SK-N-SH treated with all-trans-retinoic acid at 6 μM for 48 hours (cell line): Measurements from ENCODE around the gene NME9.

Source experiments
- CSDC2 ChIP-seq: fragments of 250-450 bp; sonication (Bioruptor Pico); IDR thresholded peaks from 2 replicates; pipeline ENCODE4 v1.5.0; 2020; ENCODE audit warnings: mild to moderate bottlenecking, moderate library complexity
- ESRRG ChIP-seq: fragments of 250-450 bp; sonication (Bioruptor Pico); IDR thresholded peaks from 2 replicates; pipeline ENCODE4 v1.6.1; 2021; ENCODE audit warnings: mild to moderate bottlenecking
- ISL1 ChIP-seq: fragments of 250-450 bp; sonication (Bioruptor Pico); IDR thresholded peaks from 2 replicates; pipeline ENCODE4 v2.1.2; 2022; ENCODE audit warnings: mild to moderate bottlenecking, moderate library complexity
- OSR1 ChIP-seq: fragments of 250-450 bp; sonication (Bioruptor Pico); IDR thresholded peaks from 2 replicates; pipeline ENCODE4 v1.8.0; 2022; ENCODE audit warnings: moderate library complexity, mild to moderate bottlenecking, inconsistent platforms
- RARB ChIP-seq: fragments of 250-450 bp; sonication (Bioruptor Pico); IDR thresholded peaks from 2 replicates; pipeline ENCODE4 v1.8.0; 2021; ENCODE audit warnings: mild to moderate bottlenecking, moderate library complexity
- SNAI2 ChIP-seq: fragments of 250-450 bp; sonication (Bioruptor Pico); IDR thresholded peaks from 2 replicates; pipeline ENCODE4 v1.5.0; 2020; ENCODE audit warnings: mild to moderate bottlenecking, moderate library complexity
- ZC3H10 ChIP-seq: fragments of 250-450 bp; sonication (Bioruptor Pico); IDR thresholded peaks from 2 replicates; pipeline ENCODE4 v1.5.1; 2021; ENCODE audit warnings: mild to moderate bottlenecking, moderate library complexity
- ZFP3 ChIP-seq: fragments of 250-450 bp; sonication (Bioruptor Pico); IDR thresholded peaks from 2 replicates; pipeline ENCODE4 v1.5.0; 2020; ENCODE audit warnings: mild to moderate bottlenecking, moderate library complexity
- ZNF70 ChIP-seq: fragments of 450-650 bp; formaldehyde crosslinking; IDR thresholded peaks from 2 replicates; pipeline ENCODE4 v1.5.0; 2020; ENCODE audit warnings: mild to moderate bottlenecking, moderate library complexity
- TF ChIP-seq, protein P1 (sequence below): fragments of 250-450 bp; sonication (Bioruptor Pico); IDR thresholded peaks from 2 replicates; pipeline ENCODE4 v1.5.0; 2020; ENCODE audit warnings: mild to moderate bottlenecking, moderate library complexity
- TF ChIP-seq, protein P2 (sequence below): fragments of 250-450 bp; sonication (Bioruptor Pico); IDR thresholded peaks from 2 replicates; pipeline ENCODE4 v1.5.1; 2021; ENCODE audit warnings: mild to moderate bottlenecking, moderate library complexity
- TF ChIP-seq, protein P3 (sequence below): fragments of 250-450 bp; sonication (Bioruptor Pico); IDR thresholded peaks from 2 replicates; pipeline ENCODE4 v1.8.0; 2020; ENCODE audit warnings: mild to moderate bottlenecking, moderate library complexity, borderline replicate concordance

DNA sequence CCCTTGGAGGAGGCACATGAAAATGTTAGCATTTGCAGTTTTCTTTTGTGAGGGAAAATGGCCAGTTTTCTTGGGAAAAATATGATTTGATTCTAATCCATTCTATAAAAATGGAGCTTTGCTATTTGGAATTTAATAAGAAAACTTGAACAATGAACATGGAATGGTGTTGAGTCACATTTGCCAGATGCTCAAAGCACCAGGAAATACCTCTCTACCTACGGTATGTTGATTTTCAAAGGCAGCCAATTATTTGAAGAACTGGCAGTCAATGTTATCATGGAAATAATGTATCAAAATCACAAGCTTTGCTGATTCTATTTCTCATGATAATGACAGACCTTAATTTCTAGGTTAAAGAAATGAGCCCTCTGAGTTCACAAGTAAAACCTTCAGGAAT lies 14.9 kb downstream of the NME9 start:
- TF ChIP-seq SNAI2 (CRISPR knock-in tag) = no peak
- no peak for TF ChIP-seq RARB (CRISPR knock-in tag)
- TF ChIP-seq, protein P1, sequence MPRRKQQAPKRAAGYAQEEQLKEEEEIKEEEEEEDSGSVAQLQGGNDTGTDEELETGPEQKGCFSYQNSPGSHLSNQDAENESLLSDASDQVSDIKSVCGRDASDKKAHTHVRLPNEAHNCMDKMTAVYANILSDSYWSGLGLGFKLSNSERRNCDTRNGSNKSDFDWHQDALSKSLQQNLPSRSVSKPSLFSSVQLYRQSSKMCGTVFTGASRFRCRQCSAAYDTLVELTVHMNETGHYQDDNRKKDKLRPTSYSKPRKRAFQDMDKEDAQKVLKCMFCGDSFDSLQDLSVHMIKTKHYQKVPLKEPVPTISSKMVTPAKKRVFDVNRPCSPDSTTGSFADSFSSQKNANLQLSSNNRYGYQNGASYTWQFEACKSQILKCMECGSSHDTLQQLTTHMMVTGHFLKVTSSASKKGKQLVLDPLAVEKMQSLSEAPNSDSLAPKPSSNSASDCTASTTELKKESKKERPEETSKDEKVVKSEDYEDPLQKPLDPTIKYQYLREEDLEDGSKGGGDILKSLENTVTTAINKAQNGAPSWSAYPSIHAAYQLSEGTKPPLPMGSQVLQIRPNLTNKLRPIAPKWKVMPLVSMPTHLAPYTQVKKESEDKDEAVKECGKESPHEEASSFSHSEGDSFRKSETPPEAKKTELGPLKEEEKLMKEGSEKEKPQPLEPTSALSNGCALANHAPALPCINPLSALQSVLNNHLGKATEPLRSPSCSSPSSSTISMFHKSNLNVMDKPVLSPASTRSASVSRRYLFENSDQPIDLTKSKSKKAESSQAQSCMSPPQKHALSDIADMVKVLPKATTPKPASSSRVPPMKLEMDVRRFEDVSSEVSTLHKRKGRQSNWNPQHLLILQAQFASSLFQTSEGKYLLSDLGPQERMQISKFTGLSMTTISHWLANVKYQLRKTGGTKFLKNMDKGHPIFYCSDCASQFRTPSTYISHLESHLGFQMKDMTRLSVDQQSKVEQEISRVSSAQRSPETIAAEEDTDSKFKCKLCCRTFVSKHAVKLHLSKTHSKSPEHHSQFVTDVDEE (CRISPR knock-in tag) = no peak
- TF ChIP-seq, protein P2, sequence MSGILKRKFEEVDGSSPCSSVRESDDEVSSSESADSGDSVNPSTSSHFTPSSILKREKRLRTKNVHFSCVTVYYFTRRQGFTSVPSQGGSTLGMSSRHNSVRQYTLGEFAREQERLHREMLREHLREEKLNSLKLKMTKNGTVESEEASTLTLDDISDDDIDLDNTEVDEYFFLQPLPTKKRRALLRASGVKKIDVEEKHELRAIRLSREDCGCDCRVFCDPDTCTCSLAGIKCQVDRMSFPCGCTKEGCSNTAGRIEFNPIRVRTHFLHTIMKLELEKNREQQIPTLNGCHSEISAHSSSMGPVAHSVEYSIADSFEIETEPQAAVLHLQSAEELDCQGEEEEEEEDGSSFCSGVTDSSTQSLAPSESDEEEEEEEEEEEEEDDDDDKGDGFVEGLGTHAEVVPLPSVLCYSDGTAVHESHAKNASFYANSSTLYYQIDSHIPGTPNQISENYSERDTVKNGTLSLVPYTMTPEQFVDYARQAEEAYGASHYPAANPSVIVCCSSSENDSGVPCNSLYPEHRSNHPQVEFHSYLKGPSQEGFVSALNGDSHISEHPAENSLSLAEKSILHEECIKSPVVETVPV (CRISPR knock-in tag) = no peak
- TF ChIP-seq ISL1 (CRISPR knock-in tag) = no peak
- TF ChIP-seq ZNF70 = no peak
- no peak for TF ChIP-seq ESRRG (CRISPR knock-in tag)
- TF ChIP-seq ZFP3 (CRISPR knock-in tag) = no peak
- TF ChIP-seq OSR1 (CRISPR knock-in tag) = no peak
- no peak for TF ChIP-seq ZC3H10
- TF ChIP-seq CSDC2 (CRISPR knock-in tag) = no peak
- TF ChIP-seq, protein P3, sequence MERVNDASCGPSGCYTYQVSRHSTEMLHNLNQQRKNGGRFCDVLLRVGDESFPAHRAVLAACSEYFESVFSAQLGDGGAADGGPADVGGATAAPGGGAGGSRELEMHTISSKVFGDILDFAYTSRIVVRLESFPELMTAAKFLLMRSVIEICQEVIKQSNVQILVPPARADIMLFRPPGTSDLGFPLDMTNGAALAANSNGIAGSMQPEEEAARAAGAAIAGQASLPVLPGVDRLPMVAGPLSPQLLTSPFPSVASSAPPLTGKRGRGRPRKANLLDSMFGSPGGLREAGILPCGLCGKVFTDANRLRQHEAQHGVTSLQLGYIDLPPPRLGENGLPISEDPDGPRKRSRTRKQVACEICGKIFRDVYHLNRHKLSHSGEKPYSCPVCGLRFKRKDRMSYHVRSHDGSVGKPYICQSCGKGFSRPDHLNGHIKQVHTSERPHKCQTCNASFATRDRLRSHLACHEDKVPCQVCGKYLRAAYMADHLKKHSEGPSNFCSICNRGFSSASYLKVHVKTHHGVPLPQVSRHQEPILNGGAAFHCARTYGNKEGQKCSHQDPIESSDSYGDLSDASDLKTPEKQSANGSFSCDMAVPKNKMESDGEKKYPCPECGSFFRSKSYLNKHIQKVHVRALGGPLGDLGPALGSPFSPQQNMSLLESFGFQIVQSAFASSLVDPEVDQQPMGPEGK (CRISPR knock-in tag) = no peak
